GF-D8 (cell line): ENCODE data around the gene MPP2.
"Not testable (repeated sequence)": the region's sequence is repeated elsewhere in the genome, so short reads cannot be mapped to it uniquely, and the experiment has no call there.

Source experiments
- DNase-seq: peaks from one replicate; lab custom pipeline; 2025; lab: John Stamatoyannopoulos, UW

MPP2 gene

DNA sequence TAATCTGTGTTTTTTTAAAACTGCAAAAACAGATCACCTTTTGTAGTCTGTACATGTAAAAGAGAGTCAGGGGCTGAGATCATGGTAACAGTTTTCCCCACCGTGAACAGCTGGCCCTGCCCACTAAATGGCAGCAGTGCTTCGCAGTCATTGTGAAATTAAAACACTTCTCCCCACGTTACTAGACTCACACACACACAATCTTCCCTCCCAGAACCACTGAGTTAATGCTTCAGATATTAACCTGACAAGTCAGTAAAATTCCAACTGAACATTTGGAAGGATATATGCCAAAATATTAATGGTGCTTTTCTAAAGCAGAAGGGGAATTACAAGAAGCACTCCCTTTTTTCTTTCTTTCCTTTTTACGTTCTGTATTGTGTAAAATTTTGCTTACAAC, 61.6 kb downstream of the MPP2 start:
- no peak for DNase-seq

DNA sequence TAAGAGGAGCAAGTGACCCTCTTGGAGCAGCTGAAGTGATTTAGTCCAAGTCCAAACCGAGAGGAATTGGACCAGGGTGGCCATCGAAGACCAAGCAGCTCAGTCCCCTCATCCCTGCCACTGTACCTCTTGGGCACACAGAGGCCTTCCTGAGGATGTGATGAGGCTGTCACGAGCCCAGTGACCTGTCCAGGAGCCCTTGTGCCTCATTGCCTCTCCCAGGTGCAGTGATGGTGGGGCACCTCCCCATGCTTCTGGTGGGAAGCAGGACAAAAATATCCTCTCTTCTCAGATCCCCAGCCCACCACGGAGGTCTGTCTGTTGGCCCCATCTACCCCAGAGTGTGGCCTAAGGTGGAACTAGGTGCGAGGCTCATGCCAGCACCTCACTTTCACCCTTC, 63.1 kb downstream of the MPP2 start:
- no peak for DNase-seq

DNA sequence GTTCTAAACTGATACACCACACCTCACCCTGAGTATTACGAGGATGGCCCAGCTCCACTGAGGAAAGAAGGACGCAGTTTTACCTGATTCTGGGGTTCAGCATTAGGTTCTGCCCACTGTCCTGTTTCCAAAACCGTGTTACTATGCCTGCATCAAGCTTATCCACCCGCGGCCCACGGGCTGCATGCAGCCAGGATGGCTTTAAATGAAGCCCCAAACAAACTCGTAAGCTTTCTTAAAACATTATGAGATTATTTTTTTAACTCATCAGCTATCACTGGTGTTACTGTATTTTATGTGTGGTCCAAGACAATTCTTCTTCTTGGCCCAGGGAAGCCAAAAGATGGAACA, 64.4 kb downstream of the MPP2 start:
- no peak for DNase-seq

DNA sequence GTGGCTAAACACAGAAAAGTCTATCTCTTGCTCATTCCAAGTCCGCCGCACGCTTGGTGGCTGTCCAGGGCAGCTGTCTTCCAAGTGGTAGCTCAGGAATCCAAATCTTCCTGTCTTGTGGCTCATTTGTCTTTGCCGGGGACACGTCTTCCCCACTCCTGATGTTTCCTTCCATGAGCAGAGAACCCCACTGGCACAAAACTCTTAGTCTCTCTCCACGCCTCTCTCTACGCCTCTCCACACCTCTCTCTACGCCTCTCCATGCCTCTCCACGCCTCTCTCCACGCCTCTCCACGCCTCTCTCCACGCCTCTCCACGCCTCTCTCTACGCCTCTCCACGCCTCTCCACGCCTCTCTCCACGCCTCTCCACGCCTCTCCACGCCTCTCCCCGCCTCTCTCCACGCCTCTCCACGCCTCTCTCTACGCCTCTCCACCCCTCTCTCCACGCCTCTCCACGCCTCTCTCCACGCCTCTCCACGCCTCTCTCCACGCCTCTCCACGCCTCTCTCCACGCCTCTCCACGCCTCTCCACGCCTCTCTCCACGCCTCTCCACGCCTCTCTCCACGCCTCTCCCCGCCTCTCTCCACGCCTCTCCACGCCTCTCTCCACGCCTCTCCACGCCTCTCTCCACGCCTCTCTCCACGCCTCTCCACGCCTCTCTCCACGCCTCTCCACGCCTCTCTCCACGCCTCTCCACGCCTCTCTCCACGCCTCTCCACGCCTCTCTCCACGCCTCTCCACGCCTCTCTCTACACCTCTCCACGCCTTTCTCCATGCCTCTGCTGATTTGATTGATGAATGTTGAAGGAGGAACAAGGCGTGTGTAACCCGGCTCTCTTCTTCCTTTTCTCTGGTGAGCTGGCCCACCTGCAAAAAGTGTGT, 65.0 kb downstream of the MPP2 start:
- not testable (repeated sequence) for DNase-seq

DNA sequence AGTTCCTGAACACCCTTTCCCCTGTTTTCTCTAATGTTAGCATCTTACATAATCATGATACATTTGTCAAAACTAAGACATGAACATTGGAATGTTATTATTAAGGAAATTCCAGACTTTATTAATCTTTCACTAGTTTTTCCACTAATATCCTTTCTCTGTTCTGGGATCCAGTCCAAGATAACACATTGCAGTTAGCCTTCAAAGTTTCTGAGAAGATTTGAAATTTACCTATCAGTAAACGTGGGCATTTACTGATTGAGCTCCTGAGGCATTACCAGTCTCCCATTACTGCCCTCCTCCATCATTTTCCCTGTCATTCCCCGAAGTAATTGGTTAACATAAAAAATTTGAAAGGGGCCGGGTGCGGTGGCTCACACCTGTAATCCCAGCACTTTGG, 66.1 kb downstream of the MPP2 start:
- no peak for DNase-seq

DNA sequence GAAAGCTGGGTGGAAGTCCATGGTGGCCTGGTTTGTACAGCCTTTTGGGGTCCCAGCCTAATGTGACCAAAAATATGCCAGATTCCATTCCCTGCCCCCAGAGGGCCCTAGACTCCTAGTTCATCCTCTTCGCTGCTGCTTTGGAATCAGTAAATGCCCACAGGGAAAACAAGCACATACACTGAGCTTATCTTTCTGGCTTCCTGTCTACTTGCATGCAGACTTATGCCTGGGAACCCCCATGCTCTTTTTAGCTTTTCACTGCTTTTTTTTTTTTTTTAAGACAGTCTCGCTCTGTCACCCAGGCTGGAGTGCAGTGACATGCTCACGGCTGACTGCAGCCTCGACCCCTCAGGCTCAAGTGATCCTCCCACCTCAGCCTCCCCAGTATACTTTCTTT, 66.5 kb downstream of the MPP2 start:
- DNase-seq = no peak

DNA sequence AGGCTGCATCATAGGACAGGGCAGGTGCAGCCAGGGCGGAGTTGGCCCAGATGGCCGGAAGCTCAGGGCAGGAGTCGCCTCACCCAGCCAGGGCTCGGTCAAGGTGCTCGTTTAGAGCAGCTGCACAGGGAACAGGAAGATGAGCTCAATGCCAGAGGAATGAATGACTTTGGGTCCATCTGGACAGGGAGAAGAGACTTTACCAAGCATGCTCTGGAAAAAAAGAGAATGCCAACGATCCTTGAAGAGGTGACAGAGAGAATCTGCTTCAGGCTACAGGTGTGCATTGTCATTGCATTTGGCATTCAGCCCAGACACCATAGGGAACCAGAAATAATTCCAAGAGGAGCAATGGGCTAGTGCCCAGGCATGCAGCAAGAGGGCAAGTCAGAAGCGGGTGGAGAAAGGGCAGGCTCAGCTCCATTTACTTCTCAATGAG, 67.6 kb downstream of the MPP2 start:
- no peak for DNase-seq

DNA sequence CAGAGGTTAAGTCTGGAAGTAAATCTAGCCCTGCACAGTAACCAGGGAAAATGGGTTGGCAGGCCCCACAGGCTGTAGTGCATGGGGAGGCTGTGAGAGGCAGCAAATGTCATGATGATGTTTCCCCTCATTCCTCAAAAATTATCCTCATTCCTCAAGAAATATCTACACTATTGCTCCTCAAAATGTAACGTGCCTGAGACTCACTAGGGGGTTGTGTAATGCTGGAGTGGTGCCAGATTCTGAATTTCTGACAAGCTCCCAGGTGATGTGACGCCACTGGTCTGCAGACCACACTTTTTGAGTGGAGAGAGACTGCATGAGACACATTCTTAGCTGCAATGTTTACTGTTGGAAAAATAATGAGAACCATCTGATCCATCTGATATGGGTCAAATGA, 73.2 kb downstream of the MPP2 start:
- DNase-seq = no peak

DNA sequence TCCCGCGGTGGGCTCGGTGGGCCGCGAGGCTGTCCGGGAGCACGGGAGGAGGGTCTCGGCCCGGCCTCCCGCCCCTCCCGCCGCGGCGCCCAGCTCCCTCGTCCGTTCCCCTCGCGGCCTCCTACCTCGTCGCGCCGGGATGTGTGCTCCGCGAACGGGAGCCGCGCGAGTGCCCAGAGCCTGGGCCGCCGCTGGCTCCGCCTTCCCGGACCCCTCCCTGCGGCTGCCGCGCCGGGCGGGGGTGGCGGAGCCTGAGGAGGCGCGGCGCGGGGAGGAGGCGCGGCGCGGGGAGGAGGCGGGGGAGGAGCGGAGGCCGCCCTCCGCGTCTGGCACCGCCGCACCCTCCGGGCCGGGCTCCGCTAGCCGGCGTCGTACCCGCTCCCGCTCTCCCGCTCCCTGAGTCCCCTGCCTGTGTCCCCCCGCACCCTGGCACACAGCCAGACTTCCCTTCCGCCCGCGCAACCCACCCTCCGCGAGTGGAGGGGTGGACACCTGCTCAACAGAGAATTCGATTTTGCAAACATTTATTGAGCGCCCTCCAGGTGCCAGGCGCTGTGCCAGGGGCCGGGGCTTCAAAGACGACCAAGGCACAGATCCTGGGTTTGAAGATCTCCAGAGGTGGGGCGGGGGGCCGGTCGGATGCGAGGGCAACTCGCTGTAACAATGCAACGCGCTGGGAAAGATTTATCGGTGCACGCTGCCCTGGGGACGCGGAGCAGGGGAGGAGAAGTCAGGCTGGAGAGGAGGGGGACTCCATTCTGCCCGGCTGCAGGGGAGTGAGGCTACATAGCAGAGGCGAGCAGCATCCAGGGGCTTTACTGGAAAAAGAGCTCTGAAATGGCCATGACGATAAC, 74.1 kb downstream of the MPP2 start, which contains the start of gene MPP3:
MPP3 (minus strand) TSS at position 171 of the 854 bp plus-strand sequence. CDS start 1,240 bp downstream, outside the sequence.
- DNase-seq = no peak

DNA sequence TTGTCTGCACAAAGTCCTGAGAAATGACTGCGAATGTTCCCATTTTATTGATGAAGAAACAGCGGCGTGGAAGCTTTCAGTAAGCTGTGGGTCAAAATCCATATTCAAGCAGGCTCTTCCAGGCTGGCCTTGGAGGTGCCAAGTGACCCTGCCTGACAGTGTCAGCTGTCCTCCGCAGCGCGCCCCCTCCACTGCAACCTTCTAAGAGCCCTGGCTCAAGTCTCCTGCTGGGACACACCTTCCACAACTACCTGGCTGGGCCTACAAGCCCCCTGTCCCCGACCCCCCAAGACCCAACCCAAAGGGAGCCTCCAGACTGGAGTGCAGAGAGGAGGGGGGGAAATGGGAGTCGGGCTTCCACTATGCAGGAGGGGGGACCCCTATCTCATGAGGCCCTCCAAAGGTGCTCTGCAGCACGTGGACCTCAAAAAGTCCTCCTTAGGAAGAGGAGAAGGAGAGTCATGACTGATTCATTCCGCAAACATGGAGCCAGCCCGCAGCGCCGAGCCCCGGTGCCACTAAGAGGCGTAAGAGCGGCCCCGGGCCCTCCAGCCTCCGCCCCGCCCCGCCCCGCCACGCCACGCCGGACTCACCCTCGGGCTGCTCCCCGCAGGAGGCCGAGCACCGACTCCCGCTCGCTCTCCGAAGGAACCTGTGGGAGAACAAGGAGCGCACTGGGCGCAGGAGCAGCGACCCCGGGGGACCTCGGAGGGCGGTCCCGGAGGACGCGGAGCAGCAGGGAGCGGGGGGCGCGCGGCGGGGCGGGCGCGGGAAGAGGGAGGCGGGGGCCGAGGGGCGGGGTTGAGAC, 75.0 kb downstream of the MPP2 start:
- DNase-seq = no peak

DNA sequence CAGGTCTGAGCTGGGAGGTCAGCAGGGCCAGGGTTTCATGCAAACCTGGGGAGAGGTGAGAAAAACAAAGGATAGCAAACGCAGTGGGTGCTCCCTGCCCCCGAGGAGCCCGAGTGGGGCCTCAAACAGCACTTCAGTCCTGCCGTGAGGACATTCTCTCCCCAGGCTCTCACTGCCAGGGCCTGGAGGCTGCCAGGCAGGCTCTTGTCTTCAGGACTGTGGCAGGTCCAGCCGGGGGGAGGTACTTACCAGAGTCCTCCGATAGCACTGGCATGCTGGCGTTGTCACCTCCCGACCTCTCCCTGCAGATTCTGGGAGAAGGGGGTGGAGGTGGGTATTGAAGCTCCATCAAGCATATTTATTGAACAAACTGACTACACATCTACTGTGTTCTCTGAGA, 75.7 kb downstream of the MPP2 start:
- no peak for DNase-seq

DNA sequence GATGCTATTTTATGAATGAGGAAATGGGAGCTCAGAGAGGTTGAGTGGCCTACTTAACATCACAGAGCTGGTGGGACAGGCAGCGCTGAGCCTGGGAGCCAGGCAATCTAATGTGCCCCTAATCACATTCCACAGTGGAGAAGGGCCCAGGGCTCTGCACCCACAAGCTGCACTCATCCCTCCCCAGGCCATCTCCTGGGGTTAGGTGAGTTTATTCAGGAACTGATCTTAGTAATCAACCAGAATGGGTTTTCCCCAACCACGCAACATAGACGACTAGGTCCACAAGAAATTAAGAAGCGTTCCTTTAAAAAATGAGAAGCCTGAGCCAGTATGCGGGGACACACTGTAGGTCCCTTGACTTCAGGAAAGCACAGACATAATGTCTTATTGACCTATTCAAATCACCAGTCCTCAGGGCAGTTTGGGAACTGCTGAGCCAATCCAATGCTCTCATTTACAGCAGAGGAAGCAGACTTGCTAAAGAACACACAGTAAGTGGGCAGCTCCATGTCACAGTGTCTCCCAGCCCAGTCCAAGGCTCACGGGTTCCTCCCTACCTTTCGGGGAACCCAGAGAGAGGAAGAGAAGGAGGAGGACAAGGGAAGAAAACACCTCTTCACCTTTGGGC, 76.7 kb downstream of the MPP2 start:
- DNase-seq = no peak

DNA sequence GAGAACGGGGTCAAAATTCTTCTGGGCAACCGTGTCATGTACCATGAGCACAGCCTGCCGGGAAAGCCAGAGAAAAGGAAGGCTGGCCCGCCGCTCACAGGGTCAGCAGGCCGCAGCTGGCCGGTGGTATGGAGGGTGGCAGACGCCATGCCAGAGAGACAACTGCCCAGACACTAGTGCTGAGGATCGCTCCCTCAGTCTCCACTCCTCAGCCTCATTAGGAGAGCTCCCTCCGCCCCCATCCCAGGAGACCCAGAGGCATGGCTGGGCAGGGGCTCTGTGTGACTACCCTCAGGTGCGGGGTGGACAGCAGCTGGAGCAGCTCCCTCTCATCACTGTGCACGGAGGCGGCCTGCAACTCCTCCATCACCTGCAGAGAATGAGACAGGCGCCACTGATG, 77.6 kb downstream of the MPP2 start:
- no peak for DNase-seq

DNA sequence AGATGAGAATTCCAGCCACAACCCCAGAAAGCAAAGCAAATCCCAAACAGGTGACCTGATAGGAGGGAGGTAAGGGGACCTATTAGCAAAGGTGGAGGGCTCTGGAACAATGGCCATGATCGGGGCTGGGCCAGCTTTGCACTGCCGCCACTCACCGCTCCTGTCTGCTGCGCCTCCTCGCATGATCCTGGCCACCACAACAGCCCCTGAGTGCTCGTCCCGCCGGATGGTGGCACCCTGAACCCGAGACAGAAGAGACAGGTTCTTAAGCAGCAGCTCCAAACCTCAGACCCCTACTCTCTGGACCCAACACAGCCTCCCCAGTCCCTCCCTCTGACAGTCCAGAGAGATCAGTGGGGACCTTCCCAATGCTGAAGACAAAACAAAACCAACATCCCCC, 79.7 kb downstream of the MPP2 start:
- no peak for DNase-seq

DNA sequence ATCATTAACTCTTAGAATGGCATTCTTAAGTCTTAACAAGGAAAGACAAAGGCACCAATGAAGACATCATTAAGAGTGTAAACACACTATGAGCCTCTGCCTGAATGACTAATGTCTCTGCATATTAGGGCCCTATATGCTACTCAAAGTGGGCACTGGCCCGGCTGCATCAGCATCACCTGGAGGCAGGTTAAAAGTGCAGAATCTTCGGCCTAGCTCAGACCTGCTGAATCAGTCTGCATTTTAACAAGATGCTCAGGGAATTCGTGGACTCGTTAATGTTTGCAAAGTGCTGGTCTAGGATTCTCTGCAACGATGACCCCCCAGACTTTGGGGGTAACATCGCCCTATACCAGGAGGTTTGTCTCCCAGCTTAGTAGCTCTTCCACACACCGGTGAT, 81.1 kb downstream of the MPP2 start:
- DNase-seq = no peak

DNA sequence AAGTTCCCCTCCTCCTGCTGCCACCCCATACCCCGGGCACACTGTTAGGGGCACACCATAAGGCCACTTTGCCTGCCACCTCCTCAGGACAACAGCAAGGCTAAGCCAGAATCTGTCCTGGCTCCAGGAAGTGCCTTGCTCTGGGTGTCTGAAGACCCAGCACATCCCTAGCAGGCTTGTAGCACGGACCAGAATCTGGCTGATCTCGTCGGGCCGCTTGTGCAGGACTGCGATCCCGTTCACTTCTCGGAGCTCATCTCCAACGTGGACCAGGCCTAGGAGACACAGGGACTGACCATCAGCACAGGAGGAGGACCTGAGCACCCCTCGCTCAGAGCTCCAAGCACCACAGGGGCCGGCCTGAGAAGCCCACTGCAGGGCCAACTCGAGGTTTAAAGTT, 81.8 kb downstream of the MPP2 start:
- no peak for DNase-seq
